GM12874 (cell line): Measurements from ENCODE around the gene PKHD1.

Source experiments
- CTCF ChIP-seq: IDR thresholded peaks from 2 replicates; pipeline ENCODE4 v1.5.1; 2011; ENCODE audit warnings: low read depth, mild to moderate bottlenecking, control low read depth, low read length, moderate library complexity; ENCODE audit not compliant: insufficient read depth

PKHD1 gene

DNA sequence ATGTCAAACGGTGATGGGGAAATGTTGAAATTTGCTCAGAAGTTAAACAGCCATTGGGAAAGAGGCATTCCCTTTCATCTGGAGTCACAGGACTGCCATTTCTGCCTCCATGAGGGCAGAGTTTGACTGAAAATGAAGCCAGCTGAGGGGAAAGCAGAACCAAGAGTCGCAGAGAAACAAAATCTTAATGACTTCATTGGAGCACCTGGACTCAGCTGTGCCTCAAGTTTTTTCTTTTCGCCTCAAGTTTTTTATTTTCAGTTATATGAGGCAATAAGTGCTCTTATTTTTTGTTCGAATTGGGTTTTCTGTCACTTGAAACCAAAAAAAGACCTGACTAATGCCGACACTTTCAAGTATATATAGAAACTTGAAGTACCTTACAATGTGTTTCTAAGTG lies 161.3 kb downstream of the PKHD1 start:
- TF ChIP-seq CTCF, result no peak

- TF ChIP-seq CTCF, result no peak
Measured at GRCh38 chr6:51915098-51915497, 172.3 kb downstream of the PKHD1 start.

DNA sequence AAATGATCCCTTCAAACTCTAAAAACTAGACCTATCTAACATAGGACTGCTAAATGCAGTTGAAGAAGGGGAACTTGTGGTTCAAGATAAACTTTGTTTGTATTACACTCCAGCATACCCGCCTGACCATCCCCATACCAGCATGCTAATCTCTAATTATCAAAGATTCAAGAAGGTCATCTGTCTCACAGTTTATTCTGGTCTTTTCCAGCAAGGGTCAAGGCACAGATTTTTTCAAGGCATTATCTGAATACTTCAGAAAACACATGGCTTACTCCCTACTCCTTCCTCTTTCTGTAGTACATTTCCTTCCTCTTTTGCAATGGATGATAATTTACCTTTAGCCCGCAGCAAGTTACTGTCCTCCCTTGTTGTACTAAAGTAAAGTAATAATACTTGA lies 174.1 kb downstream of the PKHD1 start:
- no peak for TF ChIP-seq CTCF

DNA sequence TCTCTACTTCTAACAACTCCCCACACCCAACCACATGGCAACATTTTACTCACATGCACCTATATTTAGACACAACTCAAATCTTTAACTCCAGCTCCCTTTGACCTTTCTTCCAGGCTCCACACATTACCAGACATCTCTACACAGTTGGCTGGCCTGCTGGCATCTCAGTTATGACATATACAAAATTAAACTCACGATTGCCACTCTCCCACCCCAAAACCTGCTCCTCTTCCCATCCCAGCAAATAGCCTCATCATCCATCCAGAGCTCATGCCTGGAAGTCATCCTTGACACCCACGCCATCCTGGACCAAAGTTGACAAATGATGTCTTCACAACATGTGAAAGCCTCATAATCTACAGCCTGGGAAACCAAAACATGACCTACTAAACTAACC lies 176.6 kb downstream of the PKHD1 start:
- no peak for TF ChIP-seq CTCF

GRCh38 chr6:51908243-51908642 lies 179.2 kb downstream of the PKHD1 start:
- TF ChIP-seq CTCF, result no peak

DNA sequence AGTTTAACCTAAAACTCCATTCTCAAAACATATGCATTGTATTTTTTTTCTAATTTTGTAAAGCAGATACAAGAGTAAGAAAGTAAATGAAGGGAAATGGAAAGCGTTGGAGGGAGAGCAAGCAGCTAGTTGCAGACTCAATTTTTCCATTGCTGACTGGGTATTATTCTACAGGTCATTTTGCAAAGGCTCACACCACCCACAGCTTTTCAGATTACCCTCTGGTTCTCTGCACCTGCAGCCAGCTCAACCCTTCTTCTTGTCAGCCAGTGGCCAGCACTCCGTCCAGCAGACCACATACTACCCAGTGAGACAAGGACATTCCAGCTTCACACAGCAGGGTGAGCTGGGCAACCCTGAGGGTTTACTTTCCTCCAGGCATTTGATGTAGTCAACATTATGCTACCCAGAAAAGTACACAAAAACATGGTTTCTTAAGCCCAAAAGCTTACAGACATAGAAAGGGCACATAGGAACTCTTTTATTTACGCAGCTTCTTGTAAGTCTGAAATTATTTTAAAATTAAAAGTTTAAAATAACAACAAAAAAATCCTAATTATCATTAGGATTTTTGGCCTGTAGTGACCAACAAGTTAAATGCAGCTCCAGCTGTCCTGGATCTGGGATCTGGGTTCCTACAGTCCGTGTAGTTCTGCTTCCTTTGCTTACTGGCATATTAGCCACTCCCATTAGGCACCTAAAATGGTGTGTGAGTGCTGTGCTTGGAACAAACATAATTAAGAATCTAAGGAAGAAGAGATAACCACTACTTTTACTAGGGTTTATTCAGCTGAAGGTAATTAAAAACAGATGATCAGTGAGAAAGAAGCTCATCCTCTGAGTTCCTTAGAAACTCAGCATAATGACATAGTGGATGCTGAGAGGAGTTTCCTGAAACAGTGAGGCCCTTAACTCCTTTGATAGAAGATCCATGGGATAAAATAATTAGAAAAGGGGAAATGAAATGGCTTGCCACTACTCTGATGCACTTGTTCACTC lies 185.3 kb downstream of the PKHD1 start:
- TF ChIP-seq CTCF, result no peak

- no peak for TF ChIP-seq CTCF
Measured at GRCh38 chr6:51893366-51893765, 194.0 kb downstream of the PKHD1 start.
